PC-9 (cell line): ENCODE data around the gene MS4A7. TPM values are rescaled to one million over a fixed set of nuclear protein-coding genes. Genes with fewer than 3 reads are reported as not detected.

Source experiments
- BruUV-seq: library from RNA; stranded (reverse); fragments of 400-500 nt; replicated peaks from 2 replicates; lab custom pipeline; 2021; lab: Mats Ljungman, UMichigan
- CTCF ChIA-PET: fragments of 300-600 bp; sonication (Branson Sonifier 250); formaldehyde crosslinking; loops from one replicate; lab custom pipeline; 2022; ENCODE audit warnings: antibody characterized with exemption; lab: Charles Lee
- POLR2A ChIA-PET: fragments of 300-600 bp; sonication (Branson Sonifier 250); formaldehyde crosslinking; loops from one replicate; lab custom pipeline; 2022; ENCODE audit warnings: antibody characterized with exemption; ENCODE audit not compliant: unreplicated experiment; lab: Charles Lee
- DNase-seq, 2 experiments: peaks; one replicate each; pipeline versions ENCODE4 v3.0.0 to v3.0.0-alpha.2; 2015 to 2022; ENCODE audit warnings: mixed read lengths in 1 of 2
- H2AFZ ChIP-seq: fragments of 200-600 bp; sonication (generic); 2 replicates; pipeline ENCODE4 v1.8.1; 2017; ENCODE audit warnings: antibody characterized with exemption
- H3F3A ChIP-seq: fragments of 200-600 bp; sonication (generic); 2 replicates; pipeline ENCODE4 v1.8.1; 2017; ENCODE audit warnings: antibody characterized with exemption, mild to moderate bottlenecking, low read depth; ENCODE audit not compliant: insufficient read depth
- H3K27ac ChIP-seq: fragments of 200-600 bp; sonication (generic); 2 replicates; pipeline ENCODE4 v1.6.1; 2016; ENCODE audit warnings: mixed run types
- H3K27me3 ChIP-seq: fragments of 200-600 bp; sonication (generic); 2 replicates; pipeline ENCODE4 v1.6.1; 2016; ENCODE audit warnings: low read depth, mixed run types; ENCODE audit not compliant: insufficient read depth
- H3K36me3 ChIP-seq: fragments of 200-600 bp; sonication (generic); 2 replicates; pipeline ENCODE4 v1.6.1; 2016; ENCODE audit warnings: low read depth, mixed run types
- H3K4me1 ChIP-seq: fragments of 200-600 bp; sonication (generic); replicated peaks from 2 replicates; pipeline ENCODE4 v1.6.1; 2016; ENCODE audit warnings: mixed run types; ENCODE audit not compliant: insufficient read depth
- H3K4me2 ChIP-seq: fragments of 200-600 bp; sonication (generic); 2 replicates; pipeline ENCODE4 v1.6.1; 2017; ENCODE audit warnings: mixed run types
- H3K4me3 ChIP-seq: fragments of 200-600 bp; sonication (generic); 2 replicates; pipeline ENCODE4 v1.6.1; 2016; ENCODE audit warnings: mixed run types
- H3K79me2 ChIP-seq: fragments of 200-600 bp; sonication (generic); 2 replicates; pipeline ENCODE4 v1.6.1; 2017; ENCODE audit warnings: low read depth, mixed run types
- H3K9me2 ChIP-seq: fragments of 200-600 bp; sonication (generic); 2 replicates; pipeline ENCODE4 v1.8.1; 2017; ENCODE audit warnings: mild to moderate bottlenecking; ENCODE audit not compliant: insufficient read depth
- H3K9me3 ChIP-seq: fragments of 200-600 bp; sonication (generic); 2 replicates; pipeline ENCODE4 v1.8.1; 2016; ENCODE audit warnings: low read depth; ENCODE audit not compliant: insufficient read depth
- H4K20me1 ChIP-seq: fragments of 200-600 bp; sonication (generic); 2 replicates; pipeline ENCODE4 v1.8.1; 2017; ENCODE audit not compliant: insufficient read depth
- CTCF ChIP-seq: fragments of 200-600 bp; sonication (generic); conservative IDR thresholded peaks from 2 replicates; pipeline ENCODE4 v1.6.1; 2017; ENCODE audit warnings: mixed run types, antibody characterized with exemption, mild to moderate bottlenecking, moderate library complexity
- EZH2 ChIP-seq: fragments of 200-600 bp; sonication (generic); IDR thresholded peaks from 2 replicates; pipeline ENCODE4 v1.8.0; 2017; ENCODE audit warnings: antibody characterized with exemption, low read depth
- intact Hi-C: fragments of 100-400 bp; cut with micrococcal nuclease; formaldehyde crosslinking; loops from one replicate; pipeline ENCODE4 v1.10.0; 2022; ENCODE audit not compliant: unreplicated experiment
- total RNA-seq: library from RNA; stranded (reverse); gene quantifications from 2 replicates; pipeline ENCODE4 v1.2.3, GENCODE V29; 2021

The MS4A7 gene
- total RNA-seq, 1 experiment from 2014 or later = not detected

DNA sequence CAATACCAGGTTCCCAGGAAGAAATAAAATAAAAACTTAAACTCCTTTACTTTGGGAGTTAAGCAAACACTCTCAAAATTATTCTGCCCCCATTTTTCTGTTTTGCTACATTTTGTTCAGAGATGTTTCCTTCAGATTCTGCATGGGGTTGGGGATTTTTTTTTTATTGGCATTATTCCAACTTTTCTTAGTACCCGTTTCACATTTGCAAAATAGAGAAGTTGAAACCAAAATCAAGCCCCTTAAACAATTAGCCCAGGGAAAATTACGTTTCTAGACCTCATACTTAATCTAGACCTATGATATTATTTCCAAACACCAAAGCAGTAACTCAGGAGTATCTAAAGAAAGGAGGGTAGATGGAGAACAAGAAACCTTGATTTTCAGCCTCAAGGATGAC lies 20.6 kb upstream of the MS4A7 start:
- POLR2A ChIA-PET = no interaction called here
- H3K27me3 ChIP-seq = no peaks in the 10 kb centered on the region

GRCh38 chr11:60360621-60361020 lies 17.7 kb upstream of the MS4A7 start:
- Histone ChIP-seq H3K27me3 (peaks cover 18% of the 10 kb centered on the region), H3K4me3 (no peak overlapping the region), H3K27ac (no peak overlapping the region), H2AFZ (no peak overlapping the region), H4K20me1 (no peaks in the 10 kb centered on the region), H3F3A (no peaks in the 10 kb centered on the region), H3K36me3 (no peaks in the 10 kb centered on the region), H3K9me3 (no peaks in the 10 kb centered on the region), H3K9me2 (no peaks in the 10 kb centered on the region), H3K4me2 (no peak overlapping the region), H3K4me1 (no peaks in the 10 kb centered on the region), H3K79me2 (no peaks in the 10 kb centered on the region)
- no peak for DNase-seq
- TF ChIP-seq CTCF (no peak), EZH2 (no peak)
- intact Hi-C loops = loop anchor here (10.0 kb wide), 1 partner anchor 124 kb away; no protein-coding TSS in a partner anchor
- ChIA-PET POLR2A (no interaction called here), CTCF (no interaction called here)
- BruUV-seq = no TSS peak

More for the DNA sequence above, 20.6 kb upstream of the MS4A7 start:
- intact Hi-C loops = no loop called here
- Histone ChIP-seq H3K4me2 (no peak overlapping the region), H3K36me3 (no peaks in the 10 kb centered on the region), H3F3A (no peaks in the 10 kb centered on the region), H4K20me1 (no peaks in the 10 kb centered on the region), H3K79me2 (no peaks in the 10 kb centered on the region), H3K27ac (no peak overlapping the region), H3K9me3 (no peaks in the 10 kb centered on the region), H3K4me3 (no peak overlapping the region), H3K4me1 (no peaks in the 10 kb centered on the region), H3K9me2 (no peaks in the 10 kb centered on the region), H2AFZ (no peak overlapping the region)
- no TSS peak for BruUV-seq
- CTCF ChIA-PET = interaction anchor here (0.7 kb wide), 1 partner anchor 901 kb away, joined by 3 read pairs; no protein-coding TSS in a partner anchor
- TF ChIP-seq EZH2 (no peak), CTCF (no peak)
- DNase-seq = no peak

GRCh38 chr11:60362241-60362640 lies 16.1 kb upstream of the MS4A7 start:
- TF ChIP-seq EZH2 (no peak), CTCF (no peak)
- H3F3A ChIP-seq = no peaks in the 10 kb centered on the region
- H3K27ac ChIP-seq = no peak overlapping the region
- H3K79me2 ChIP-seq = no peaks in the 10 kb centered on the region
- no peaks in the 10 kb centered on the region for H3K36me3 ChIP-seq
- POLR2A ChIA-PET = no interaction called here
- DNase-seq = no peak
- H3K4me1 ChIP-seq = no peaks in the 10 kb centered on the region
- no peak overlapping the region for H3K4me2 ChIP-seq
- H3K4me3 ChIP-seq = no peak overlapping the region
- no peak overlapping the region for H2AFZ ChIP-seq
- intact Hi-C loops = loop anchor here (2.0 to 10.0 kb wide), 2 partner anchors 123 to 257 kb away; no protein-coding TSS in a partner anchor
- no peaks in the 10 kb centered on the region for H3K9me2 ChIP-seq
- CTCF ChIA-PET = interaction anchor here (0.6 kb wide), 1 partner anchor 32 kb away, joined by 3 read pairs; no protein-coding TSS in a partner anchor
- H3K27me3 ChIP-seq = peaks cover 30% of the 10 kb centered on the region
- no peaks in the 10 kb centered on the region for H3K9me3 ChIP-seq
- no TSS peak for BruUV-seq
- H4K20me1 ChIP-seq = no peaks in the 10 kb centered on the region
